Motor neuron (in vitro differentiated cells): ENCODE data around the gene NOS1. TPM values are rescaled to one million over a fixed set of nuclear protein-coding genes. Genes with fewer than 3 reads are reported as not detected.
"Not testable (repeated sequence)": the region's sequence is repeated elsewhere in the genome, so short reads cannot be mapped to it uniquely, and the experiment has no call there.

ENCODE experiments used
- ATAC-seq, 8 experiments: fragments of 200-7000 bp; cut with Tn5 transposase; replicated peaks in 6 of 8; 2 replicates each; pipeline ENCODE4 v1.8.0; 2021; ENCODE audit warnings: mild to moderate bottlenecking in 8 of 8, moderate library complexity in 8 of 8
- H3K27ac ChIP-seq, 2 donors: fragments of 250-450 bp; sonication (Bioruptor Pico); 2 replicates each; pipeline ENCODE4 v1.9.0; 2021; ENCODE audit warnings: antibody characterized with exemption in 2 of 2, mild to moderate bottlenecking in 2 of 2, moderate library complexity in 1 of 2
- H3K4me1 ChIP-seq, 2 donors: fragments of 250-450 bp; sonication (Bioruptor Pico); replicated peaks in 1 of 2; 2 replicates each; pipeline ENCODE4 v1.6.1; 2021; ENCODE audit warnings: antibody characterized with exemption in 2 of 2, mild to moderate bottlenecking in 2 of 2, moderate library complexity in 1 of 2
- H3K4me3 ChIP-seq, 5 donors: fragments of 250-450 bp; sonication (Bioruptor Pico); 2 replicates each; pipeline ENCODE4 v1.9.0; 2021; ENCODE audit warnings: antibody characterized with exemption in 5 of 5, mild to moderate bottlenecking in 5 of 5, moderate library complexity in 4 of 5
- WGBS, 10 experiments: fragments of 450-650 bp; shearing (Covaris generic); methylation state at CpG; one replicate each; pipeline ENCODE4 v1.0.0; 2022; 5-methylcytosine and 5-hydroxymethylcytosine counted together
- in situ Hi-C, 9 experiments: fragments of 400-800 bp; cut with MboI; loops; one replicate each; pipeline ENCODE4 v1.15.0; 2021; ENCODE audit warnings: low sequenced_read_pairs in 9 of 9, low pct_unique_long_range_greater_than_20kb in 2 of 9; ENCODE audit not compliant: unreplicated experiment in 9 of 9
- total RNA-seq, 8 experiments: library from RNA; unstranded; fragments of 300-600 nt; gene quantifications; 2 replicates each; pipeline versions ENCODE4 v1.2.3 to v1.2.4, GENCODE V29; 2022

The NOS1 gene
- total RNA-seq, 8 experiments from 2014 or later, result 0.10 to 3.1 (median 0.33) TPM; not detected in 1

- H3K4me1 ChIP-seq, result peaks cover 0 to 7% of the 10 kb centered on the region in 2 donors
- H3K27ac ChIP-seq, result no peak overlapping the region
- no peak overlapping the region for H3K4me3 ChIP-seq
- WGBS, 10 experiments, result 50 to 100% (median 82%) methylated on average over 1 to 2 of the region's 2 CpGs; no CpG with 5 or more reads in 4 of the 10 experiments
- no peak for ATAC-seq
- in situ Hi-C loops, result no loop called here
Observed at GRCh38 chr12:117192057-117192456, 169.4 kb downstream of the NOS1 start.

- Histone ChIP-seq H3K4me1 (peaks cover 0 to 7% of the 10 kb centered on the region in 2 donors), H3K4me3 (peak within 1 kb of the TSS; percentile 61 to 83 (median 77)), H3K27ac (peak within 1 kb of the TSS; percentile 79 to 88)
- peak; percentile 79 to 91 (median 84) for ATAC-seq
- WGBS, 10 experiments, result 0 to 33% (median 2%) methylated on average over 1 to 21 of the region's 59 CpGs; no CpG with 5 or more reads in 2 of the 10 experiments
- in situ Hi-C loops, result no loop called here
Observed at GRCh38 chr12:117190210-117190781, 171.1 kb downstream of the NOS1 start, which contains the start of gene FBXO21. TSS of gene FBXO21 (minus strand) at chr12:117190470. CDS start at chr12:117190456, 14 bp downstream.

- in situ Hi-C loops, result no loop called here
- Histone ChIP-seq H3K4me1 (peaks cover 0 to 7% of the 10 kb centered on the region in 2 donors), H3K4me3 (peak overlapping the region; percentile 61 to 83 (median 77)), H3K27ac (peak overlapping the region; percentile 79 to 88)
- WGBS, 10 experiments, result 3 to 5% methylated on average over 7 to 8 of the region's 52 CpGs; no CpG with 5 or more reads in 8 of the 10 experiments
- ATAC-seq, result peak; percentile 31 to 49 (median 42)
Observed at GRCh38 chr12:117189725-117190209, 171.7 kb downstream of the NOS1 start.

GRCh38 chr12:117188961-117189724, 172.3 kb downstream of the NOS1 start:
- H3K27ac ChIP-seq, result peak overlapping the region; percentile 79 to 88
- ATAC-seq, result peak; percentile 4 to 83 (median 66)
- peak overlapping the region; percentile 61 to 83 (median 77) for H3K4me3 ChIP-seq
- WGBS, 10 experiments, result 0 to 20% (median 7%) methylated on average over 1 to 20 of the region's 25 CpGs; no CpG with 5 or more reads in 1 of the 10 experiments
- in situ Hi-C loops, result no loop called here
- H3K4me1 ChIP-seq, result peaks cover 0 to 7% of the 10 kb centered on the region in 2 donors

GRCh38 chr12:117188121-117188665, 173.2 kb downstream of the NOS1 start:
- Histone ChIP-seq H3K4me3 (peak overlapping the region; percentile 61 to 83 (median 77)), H3K4me1 (peaks cover 0 to 7% of the 10 kb centered on the region in 2 donors), H3K27ac (no peak overlapping the region)
- in situ Hi-C loops, result no loop called here
- no peak for ATAC-seq
- WGBS, 10 experiments, result 87 to 100% (median 94%) methylated on average over 1 to 12 of the region's 12 CpGs; no CpG with 5 or more reads in 1 of the 10 experiments

- no peak overlapping the region for H3K27ac ChIP-seq
- no peak overlapping the region for H3K4me3 ChIP-seq
Observed at GRCh38 chr12:117187421-117187820, 174.0 kb downstream of the NOS1 start.

GRCh38 chr12:117182866-117183265, 178.6 kb downstream of the NOS1 start:
- no peak for ATAC-seq
- no peak overlapping the region for H3K27ac ChIP-seq
- H3K4me1 ChIP-seq, result no peaks in the 10 kb centered on the region
- 64 to 100% (median 100%) methylated on average over 1 to 3 of the region's 3 CpGs; no CpG with 5 or more reads in 1 of the 10 experiments for WGBS, 10 experiments
- in situ Hi-C loops, result no loop called here
- H3K4me3 ChIP-seq, result no peak overlapping the region

More at GRCh38 chr12:117187421-117187820, 174.0 kb downstream of the NOS1 start:
- WGBS, 10 experiments, result 9 to 100% (median 88%) methylated on average over 1 to 4 of the region's 4 CpGs; no CpG with 5 or more reads in 1 of the 10 experiments
- in situ Hi-C loops, result no loop called here
- H3K4me1 ChIP-seq, result peaks cover 0 to 7% of the 10 kb centered on the region in 2 donors
- no peak for ATAC-seq

- H3K4me3 ChIP-seq, in situ Hi-C loops, H3K27ac ChIP-seq, ATAC-seq, H3K4me1 ChIP-seq: not testable (repeated sequence)
- 92 to 100% (median 97%) methylated on average over 2 to 8 of the region's 8 CpGs; no CpG with 5 or more reads in 1 of the 10 experiments for WGBS, 10 experiments
Observed at GRCh38 chr12:117181468-117181843, 180.0 kb downstream of the NOS1 start.

- in situ Hi-C loops, result no loop called here
- 42 to 100% (median 76%) methylated on average over 1 to 4 of the region's 4 CpGs for WGBS, 10 experiments
- H3K27ac ChIP-seq, result no peak overlapping the region
- no peak overlapping the region for H3K4me3 ChIP-seq
- peak in 6 of 8 experiments; percentile 10 to 68 (median 27) for ATAC-seq
- no peaks in the 10 kb centered on the region for H3K4me1 ChIP-seq
Observed at GRCh38 chr12:117180758-117181467, 180.5 kb downstream of the NOS1 start.

GRCh38 chr12:117178745-117179144, 182.7 kb downstream of the NOS1 start:
- Histone ChIP-seq H3K27ac (no peak overlapping the region), H3K4me3 (no peak overlapping the region), H3K4me1 (no peaks in the 10 kb centered on the region)
- no peak for ATAC-seq
- in situ Hi-C loops, result no loop called here
- WGBS, 10 experiments, result 60 to 100% (median 100%) methylated on average over 1 to 2 of the region's 2 CpGs; no CpG with 5 or more reads in 4 of the 10 experiments

GRCh38 chr12:117178301-117178700, 183.1 kb downstream of the NOS1 start:
- in situ Hi-C loops, result no loop called here
- WGBS, 10 experiments, result 90 to 100% (median 95%) methylated on average over 1 to 9 of the region's 10 CpGs; no CpG with 5 or more reads in 4 of the 10 experiments
- no peak for ATAC-seq

GRCh38 chr12:117172168-117172567, 189.3 kb downstream of the NOS1 start:
- Histone ChIP-seq H3K27ac (no peak overlapping the region), H3K4me3 (no peak overlapping the region), H3K4me1 (no peaks in the 10 kb centered on the region)
- in situ Hi-C loops, result loop anchor here in 1 of 9 experiments (25.0 kb wide), 1 partner anchor 135 kb away; no protein-coding TSS in a partner anchor
- peak in 1 of 8 experiments; percentile 32 for ATAC-seq
- 83 to 100% (median 96%) methylated on average over 1 to 2 of the region's 3 CpGs; no CpG with 5 or more reads in 6 of the 10 experiments for WGBS, 10 experiments

More at GRCh38 chr12:117178301-117178700, 183.1 kb downstream of the NOS1 start:
- no peaks in the 10 kb centered on the region for H3K4me1 ChIP-seq
- H3K4me3 ChIP-seq, result no peak overlapping the region
- no peak overlapping the region for H3K27ac ChIP-seq
